PFSK-1 (cell line): Measurements from ENCODE around the gene SLC38A10.

Experiments
- POLR2AphosphoS5 ChIP-seq: IDR thresholded peaks from 2 replicates; pipeline ENCODE4 v1.6.1; 2012; ENCODE audit warnings: low read depth, mild to moderate bottlenecking, control low read depth, low read length, moderate library complexity
- REST ChIP-seq, 2 experiments: IDR thresholded peaks; 2 replicates each; pipeline versions ENCODE4 v1.6.1 to v1.8.0; 2011 to 2012; ENCODE audit warnings: low read depth in 2 of 2, low read length in 2 of 2, control low read depth in 1 of 2, inconsistent platforms in 1 of 2, mild to moderate bottlenecking in 1 of 2, moderate library complexity in 1 of 2; ENCODE audit not compliant: insufficient read depth in 1 of 2
- TAF1 ChIP-seq: IDR thresholded peaks from 2 replicates; pipeline ENCODE4 v1.6.1; 2012; ENCODE audit warnings: low read length, control low read depth, borderline replicate concordance; ENCODE audit not compliant: insufficient read depth

DNA sequence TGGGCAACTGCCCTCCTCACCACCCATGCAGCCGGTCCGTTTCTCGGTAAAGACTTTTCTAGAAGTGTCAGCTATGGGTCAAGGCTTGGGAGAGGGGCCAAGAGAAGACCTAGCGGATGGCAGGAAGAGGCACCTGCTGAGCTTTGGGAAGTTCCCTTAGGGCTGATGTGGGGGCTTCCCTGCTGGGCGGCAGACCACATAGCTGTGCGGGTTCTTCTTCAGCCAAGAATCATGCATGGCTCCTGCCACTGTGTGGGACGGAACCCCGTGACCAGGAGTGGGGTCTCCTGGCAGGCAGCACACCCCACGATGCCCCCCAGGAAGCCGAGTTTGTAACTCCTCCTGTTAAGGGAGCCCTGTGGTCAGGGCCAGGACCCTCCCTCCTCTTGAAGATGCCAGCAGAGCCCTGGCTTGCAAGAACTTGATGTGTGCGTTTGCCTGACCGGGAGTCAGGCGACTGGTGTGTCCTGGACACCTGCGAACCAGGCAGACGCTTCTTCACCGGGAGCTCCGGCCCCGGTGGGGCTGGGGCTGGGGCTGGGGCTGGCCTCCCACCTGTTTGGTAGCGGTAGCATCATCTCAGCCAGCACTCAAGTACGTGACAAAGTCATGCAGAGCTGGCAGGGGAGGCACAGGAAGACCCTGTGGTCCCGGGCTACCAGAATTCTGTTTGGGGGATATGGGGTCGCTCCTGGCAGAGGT, 17.7 kb upstream of the SLC38A10 start:
- TF ChIP-seq POLR2AphosphoS5 (no peak), REST (IDR thresholded peaks at IDR 0.05; ENCODE audit: insufficient read depth in 1 of 2, low read depth in 2 of 2, low read length in 2 of 2) (no peak), TAF1 (no peak)
